ENCODE measurements around the gene HOXA13.

HOXA13 gene

GRCh38 chr7:27158436-27159265, 41.2 kb downstream of the HOXA13 start:
- in situ Hi-C loops (cut with HindIII; ENCODE audit: low pct_ligation_motif_present, low pct_unique_long_range_greater_than_20kb, low sequenced_read_pairs): no loop called here
- peak; percentile 43 for DNase-seq

DNA sequence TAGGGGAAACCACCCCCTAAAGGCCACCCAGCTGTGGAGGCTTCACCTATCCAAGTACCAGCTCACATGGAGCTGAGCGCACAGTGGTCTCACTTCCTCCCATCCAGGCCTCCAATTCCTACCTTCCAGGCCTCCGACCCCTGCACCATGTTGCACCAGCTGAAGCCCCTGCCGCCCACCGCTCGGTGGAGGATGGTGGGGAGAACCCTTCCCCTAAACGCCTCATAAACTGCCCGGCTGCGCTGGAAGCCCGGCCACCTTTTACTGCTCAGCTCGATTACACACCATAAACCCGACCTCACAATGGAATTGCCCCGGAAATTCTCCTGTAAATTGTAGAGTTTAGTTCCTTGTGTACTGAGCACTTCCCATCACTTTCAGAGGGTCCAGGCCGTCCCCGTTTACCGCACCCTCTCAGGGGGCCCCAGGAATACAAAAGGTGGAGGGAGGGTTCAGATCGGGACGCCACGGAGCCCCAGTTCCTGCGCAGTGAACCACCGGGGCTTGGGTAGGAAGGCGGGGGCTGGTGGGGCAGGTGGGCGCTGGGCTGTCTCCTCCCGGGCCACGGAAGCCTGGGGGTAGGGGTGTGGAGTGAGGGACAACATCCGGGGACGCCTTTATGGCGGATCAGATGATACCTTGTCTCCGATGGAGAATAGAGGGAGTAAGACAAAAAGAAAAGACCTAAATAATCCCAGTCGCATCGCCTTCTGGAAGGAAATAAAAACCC, 42.0 kb downstream of the HOXA13 start:
- peak; percentile 46 for DNase-seq
- in situ Hi-C loops (cut with HindIII; ENCODE audit: low pct_ligation_motif_present, low pct_unique_long_range_greater_than_20kb, low sequenced_read_pairs): no loop called here

- DNase-seq: peak; percentile 48
Observed at GRCh38 chr7:27156916-27157701, 42.8 kb downstream of the HOXA13 start.

GRCh38 chr7:27156508-27156898, 43.4 kb downstream of the HOXA13 start, which contains the start of gene HOXA7:
TSS of gene HOXA7 (minus strand) at chr7:27156675. CDS start at chr7:27156545, 130 bp downstream.
- DNase-seq: peak; percentile 82
- in situ Hi-C loops (cut with HindIII; ENCODE audit: low pct_ligation_motif_present, low pct_unique_long_range_greater_than_20kb, low sequenced_read_pairs): no loop called here

More at GRCh38 chr7:27156916-27157701, 42.8 kb downstream of the HOXA13 start:
- in situ Hi-C loops (cut with HindIII; ENCODE audit: low pct_ligation_motif_present, low pct_unique_long_range_greater_than_20kb, low sequenced_read_pairs): no loop called here

DNA sequence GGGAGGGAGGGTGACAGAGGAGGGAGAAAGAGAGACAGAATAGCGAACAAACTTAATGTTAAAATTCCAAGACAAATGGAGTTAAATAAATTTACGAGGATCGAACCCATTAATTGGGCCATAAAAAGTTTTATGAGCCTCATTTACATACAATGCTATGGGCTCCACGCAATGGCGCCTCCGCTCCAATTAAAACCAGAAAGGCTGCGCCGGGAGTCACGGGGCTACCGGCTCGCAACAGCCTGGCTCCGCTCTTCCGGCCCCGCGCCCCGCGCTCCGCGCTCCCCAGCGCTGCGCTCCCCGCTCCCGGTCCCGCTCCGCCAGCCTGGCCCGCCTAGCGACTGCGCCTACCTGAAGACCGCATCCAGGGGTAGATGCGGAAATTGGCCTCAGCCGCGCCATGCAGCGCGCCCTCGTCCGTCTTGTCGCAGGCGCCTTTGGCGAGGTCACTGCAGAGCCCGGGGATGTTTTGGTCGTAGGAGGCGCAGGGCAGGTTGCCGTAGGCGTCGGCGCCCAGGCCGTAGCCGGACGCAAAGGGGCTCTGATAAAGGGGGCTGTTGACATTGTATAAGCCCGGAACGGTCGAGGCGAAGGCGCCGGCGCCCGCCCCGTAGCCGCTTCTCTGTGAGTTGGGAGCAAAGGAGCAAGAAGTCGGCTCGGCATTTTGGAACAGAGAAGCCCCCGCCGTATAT, 43.9 kb downstream of the HOXA13 start:
- in situ Hi-C loops (cut with HindIII; ENCODE audit: low pct_ligation_motif_present, low pct_unique_long_range_greater_than_20kb, low sequenced_read_pairs): no loop called here
- DNase-seq: peak; percentile 56

DNA sequence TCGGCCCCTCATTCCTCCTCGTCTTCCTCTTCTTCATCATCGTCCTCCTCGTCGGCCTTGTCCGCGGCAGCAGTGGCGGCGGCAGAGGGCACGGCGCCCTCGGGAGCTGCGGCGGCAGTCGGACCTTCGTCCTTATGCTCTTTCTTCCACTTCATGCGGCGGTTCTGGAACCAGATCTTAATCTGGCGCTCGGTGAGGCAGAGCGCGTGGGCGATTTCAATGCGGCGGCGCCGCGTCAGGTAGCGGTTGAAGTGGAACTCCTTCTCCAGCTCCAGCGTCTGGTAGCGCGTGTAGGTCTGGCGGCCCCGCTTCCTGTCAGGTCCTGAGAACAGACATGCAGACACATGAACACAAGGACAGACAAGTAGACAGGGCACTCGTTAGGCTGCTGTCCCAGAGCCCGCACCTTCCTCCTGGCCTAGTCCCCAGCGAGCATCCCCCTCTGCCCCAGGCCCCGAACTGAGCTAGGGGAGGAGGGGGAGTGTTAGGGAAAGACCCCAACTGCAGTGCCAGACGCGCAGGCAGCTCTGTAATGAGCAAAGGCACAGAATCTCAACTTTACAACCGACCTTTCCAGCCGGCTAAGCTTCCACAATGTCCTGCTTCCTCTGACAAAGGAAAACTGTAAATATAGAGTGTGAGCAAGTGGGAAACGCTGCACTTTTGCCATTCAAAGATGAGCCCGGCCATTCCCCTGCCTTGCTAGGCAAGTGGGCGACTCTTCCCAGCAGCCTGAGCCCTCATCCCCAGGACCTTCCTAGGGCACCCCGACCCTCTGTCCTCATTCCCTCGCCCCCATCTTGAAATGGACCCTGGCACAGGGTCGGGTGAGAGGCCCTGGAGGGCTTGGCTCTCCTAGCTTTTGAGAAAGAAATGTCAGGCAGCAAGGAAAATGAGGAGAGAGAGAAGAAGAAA, 44.7 kb downstream of the HOXA13 start:
- in situ Hi-C loops (cut with HindIII; ENCODE audit: low pct_ligation_motif_present, low pct_unique_long_range_greater_than_20kb, low sequenced_read_pairs): no loop called here
- peak; percentile 57 for DNase-seq

- in situ Hi-C loops (cut with HindIII; ENCODE audit: low pct_ligation_motif_present, low pct_unique_long_range_greater_than_20kb, low sequenced_read_pairs): no loop called here
- DNase-seq: no peak
Observed at GRCh38 chr7:27154369-27154768, 45.5 kb downstream of the HOXA13 start.

- in situ Hi-C loops (cut with HindIII; ENCODE audit: low pct_ligation_motif_present, low pct_unique_long_range_greater_than_20kb, low sequenced_read_pairs): no loop called here
- DNase-seq: no peak
Observed at GRCh38 chr7:27153526-27153925, 46.4 kb downstream of the HOXA13 start.

DNA sequence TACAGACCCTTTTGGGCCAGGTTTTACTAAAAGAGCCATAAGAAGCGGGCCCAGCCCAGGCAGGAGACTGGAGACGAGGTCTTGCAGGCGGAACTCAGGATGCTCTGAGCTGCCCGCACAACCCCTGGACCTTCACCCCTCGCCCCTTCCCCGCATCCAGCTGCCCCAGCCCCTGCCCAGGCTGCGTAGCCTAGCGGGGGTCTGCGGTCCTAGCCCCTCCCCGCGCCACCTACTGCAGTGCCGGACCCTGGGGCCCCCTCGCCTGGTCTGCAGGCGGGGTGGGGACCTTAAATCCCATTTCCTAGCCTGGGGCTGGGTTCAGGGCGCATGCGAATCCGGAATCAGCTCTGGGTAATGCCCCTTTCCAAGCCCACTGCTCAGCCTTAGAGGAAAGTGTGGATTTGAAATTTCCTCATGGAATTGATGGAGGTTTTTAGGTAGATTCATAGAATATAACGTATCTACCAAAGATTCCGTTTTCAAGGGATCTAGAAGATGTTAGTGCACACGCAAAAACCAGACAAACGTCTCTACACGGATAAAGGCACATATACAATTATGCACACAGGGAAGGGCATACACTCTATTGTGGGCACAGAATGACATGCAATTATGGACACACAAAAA, 47.0 kb downstream of the HOXA13 start:
- in situ Hi-C loops (cut with HindIII; ENCODE audit: low pct_ligation_motif_present, low pct_unique_long_range_greater_than_20kb, low sequenced_read_pairs): no loop called here
- DNase-seq: no peak

GRCh38 chr7:27151931-27152815, 47.7 kb downstream of the HOXA13 start, which contains the start of gene HOXA3:
TSS of gene HOXA3 (minus strand) at chr7:27152583. CDS start at chr7:27110640, 41,943 bp downstream.
- in situ Hi-C loops (cut with HindIII; ENCODE audit: low pct_ligation_motif_present, low pct_unique_long_range_greater_than_20kb, low sequenced_read_pairs): no loop called here
- DNase-seq: peak; percentile 69

GRCh38 chr7:27151341-27151930, 48.5 kb downstream of the HOXA13 start:
- peak; percentile 24 for DNase-seq
- in situ Hi-C loops (cut with HindIII; ENCODE audit: low pct_ligation_motif_present, low pct_unique_long_range_greater_than_20kb, low sequenced_read_pairs): no loop called here

DNA sequence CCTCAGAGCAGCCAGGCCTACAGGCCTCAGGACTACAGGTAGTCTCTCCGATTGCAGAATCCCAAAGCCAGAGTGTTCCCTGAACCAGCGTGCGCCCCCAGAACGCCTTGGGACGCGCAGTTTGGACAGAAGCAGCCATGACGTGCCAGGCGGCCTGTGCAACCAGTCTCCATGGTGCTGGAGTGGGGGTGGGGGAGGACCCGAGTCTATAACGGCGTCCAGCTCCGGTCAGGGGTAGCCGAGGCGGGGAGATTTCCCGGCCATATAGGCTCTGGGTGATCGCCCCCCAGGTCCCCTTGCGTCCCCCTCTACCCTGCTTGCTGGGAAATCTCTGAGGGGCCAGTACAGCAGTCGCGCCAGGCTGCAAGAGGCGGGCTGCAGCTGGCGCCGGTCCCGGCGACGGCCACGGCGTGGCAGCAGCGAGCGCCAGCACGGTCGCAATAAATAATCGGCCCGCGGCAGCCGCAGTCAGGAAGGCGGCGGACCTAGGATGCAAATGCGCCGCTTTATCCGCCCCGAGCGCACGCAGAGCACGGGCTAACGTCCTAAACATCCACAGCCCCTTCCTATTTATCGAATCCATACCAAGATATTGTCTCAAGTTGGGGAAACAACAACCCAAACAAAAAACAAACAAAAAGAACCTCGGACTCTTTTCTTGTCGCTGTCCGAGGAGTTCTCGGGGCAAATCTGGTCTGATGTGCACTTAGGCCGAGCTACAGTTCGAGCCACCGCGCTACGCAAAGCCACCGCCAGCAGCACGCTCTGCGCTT, 49.1 kb downstream of the HOXA13 start:
- DNase-seq: peak; percentile 93
- in situ Hi-C loops (cut with HindIII; ENCODE audit: low pct_ligation_motif_present, low pct_unique_long_range_greater_than_20kb, low sequenced_read_pairs): no loop called here

GRCh38 chr7:27149842-27150567, 49.9 kb downstream of the HOXA13 start:
- in situ Hi-C loops (cut with HindIII; ENCODE audit: low pct_ligation_motif_present, low pct_unique_long_range_greater_than_20kb, low sequenced_read_pairs): no loop called here
- peak; percentile 53 for DNase-seq

All from ACHN (cell line).